ENCODE data around the gene MRPL51.

DNA sequence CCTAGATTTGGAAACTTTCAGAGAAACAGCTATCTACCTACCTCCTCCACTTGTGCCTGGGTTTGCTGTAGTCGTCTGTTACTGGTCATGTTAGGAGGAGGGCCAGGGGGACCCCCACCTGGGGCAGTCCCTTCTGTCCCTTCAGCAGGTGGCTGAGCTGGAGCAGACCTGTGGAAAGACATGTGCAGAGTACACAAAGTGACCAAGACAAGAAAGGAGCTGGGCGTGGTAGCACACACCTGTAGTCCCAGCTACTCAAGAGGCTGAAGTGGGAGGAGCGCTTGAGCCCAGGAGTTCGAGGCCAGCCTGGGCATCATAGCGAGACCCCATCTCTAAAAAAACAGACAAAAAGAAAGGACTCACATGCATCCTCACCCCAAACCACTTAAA is 26.9 kb downstream of the MRPL51 start:
- TF ChIP-seq, protein P1, sequence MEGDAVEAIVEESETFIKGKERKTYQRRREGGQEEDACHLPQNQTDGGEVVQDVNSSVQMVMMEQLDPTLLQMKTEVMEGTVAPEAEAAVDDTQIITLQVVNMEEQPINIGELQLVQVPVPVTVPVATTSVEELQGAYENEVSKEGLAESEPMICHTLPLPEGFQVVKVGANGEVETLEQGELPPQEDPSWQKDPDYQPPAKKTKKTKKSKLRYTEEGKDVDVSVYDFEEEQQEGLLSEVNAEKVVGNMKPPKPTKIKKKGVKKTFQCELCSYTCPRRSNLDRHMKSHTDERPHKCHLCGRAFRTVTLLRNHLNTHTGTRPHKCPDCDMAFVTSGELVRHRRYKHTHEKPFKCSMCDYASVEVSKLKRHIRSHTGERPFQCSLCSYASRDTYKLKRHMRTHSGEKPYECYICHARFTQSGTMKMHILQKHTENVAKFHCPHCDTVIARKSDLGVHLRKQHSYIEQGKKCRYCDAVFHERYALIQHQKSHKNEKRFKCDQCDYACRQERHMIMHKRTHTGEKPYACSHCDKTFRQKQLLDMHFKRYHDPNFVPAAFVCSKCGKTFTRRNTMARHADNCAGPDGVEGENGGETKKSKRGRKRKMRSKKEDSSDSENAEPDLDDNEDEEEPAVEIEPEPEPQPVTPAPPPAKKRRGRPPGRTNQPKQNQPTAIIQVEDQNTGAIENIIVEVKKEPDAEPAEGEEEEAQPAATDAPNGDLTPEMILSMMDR (IDR thresholded peaks at IDR 0.05; ENCODE audit: extremely low read depth in 1 of 2, insufficient read depth in 1 of 2, low read depth in 1 of 2, low read length in 2 of 2), result no peak
- TF ChIP-seq POLR2A (IDR thresholded peaks at IDR 0.05; ENCODE audit: low read depth, low read length), result no peak
- no peak for TF ChIP-seq POLR2AphosphoS5 (IDR thresholded peaks at IDR 0.05; ENCODE audit: insufficient read depth, low read depth, low read length)
- TF ChIP-seq, protein P2, sequence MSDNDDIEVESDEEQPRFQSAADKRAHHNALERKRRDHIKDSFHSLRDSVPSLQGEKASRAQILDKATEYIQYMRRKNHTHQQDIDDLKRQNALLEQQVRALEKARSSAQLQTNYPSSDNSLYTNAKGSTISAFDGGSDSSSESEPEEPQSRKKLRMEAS (IDR thresholded peaks at IDR 0.05; ENCODE audit: insufficient read depth, insufficient read length), result no peak
- no peak for TF ChIP-seq EZH2 (IDR thresholded peaks at IDR 0.05; ENCODE audit: borderline replicate concordance, low read depth, low read length, severe bottlenecking)
- TF ChIP-seq GATA2 (IDR thresholded peaks at IDR 0.05; ENCODE audit: insufficient read depth, insufficient read length, low read depth, low read length), result no peak
- TF ChIP-seq MYC (IDR thresholded peaks at IDR 0.05; ENCODE audit: low read depth, low read length), result no peak
- no peak for TF ChIP-seq FOS (IDR thresholded peaks at IDR 0.05; ENCODE audit: borderline replicate concordance, insufficient read depth, low read length)

Measured in endothelial cell of umbilical vein (primary cell).